Testis (tissue), 3 donors: Measurements from ENCODE around the gene TEAD1. TPM values are rescaled to one million over a fixed set of nuclear protein-coding genes. Genes with fewer than 3 reads are reported as not detected.

Source experiments
- DNase-seq: peaks from one replicate; pipeline ENCODE4 v3.0.0-alpha.2; 2019
- H3K27ac ChIP-seq, 2 donors: fragments of 200-600 bp; sonication (generic); one replicate each; pipeline ENCODE4 v1.5.1; 2019
- H3K27me3 ChIP-seq: fragments of 200-600 bp; sonication (generic); one replicate; pipeline ENCODE4 v1.5.1; 2019
- H3K36me3 ChIP-seq: fragments of 200-600 bp; sonication (generic); one replicate; pipeline ENCODE4 v1.5.1; 2017; ENCODE audit warnings: low read depth; ENCODE audit errors: missing control alignments
- H3K4me1 ChIP-seq: fragments of 200-600 bp; sonication (generic); one replicate; pipeline ENCODE4 v1.5.1; 2019
- H3K4me3 ChIP-seq, 2 donors: fragments of 200-600 bp; sonication (generic); one replicate each; pipeline ENCODE4 v1.5.1; 2017 to 2019
- H3K9me3 ChIP-seq: fragments of 200-600 bp; sonication (generic); one replicate; pipeline ENCODE4 v1.5.1; 2017
- POLR2A ChIP-seq: fragments of 450-650 bp; IDR thresholded peaks from one replicate; pipeline ENCODE4 v1.6.1; 2017; ENCODE audit warnings: antibody characterized with exemption, mild to moderate bottlenecking, moderate library complexity
- WGBS, 2 donors: methylation state at CpG; one replicate each; pipeline ENCODE4 v1.1.5; 2018; 5-methylcytosine and 5-hydroxymethylcytosine counted together
- intact Hi-C: fragments of 100-400 bp; cut with DNase I; formaldehyde crosslinking; loops from one replicate; pipeline ENCODE4 v1.15.1; 2023; ENCODE audit warnings: low total_unique reads
- polyA plus RNA-seq: library from polyadenylated mRNA; stranded (reverse); fragments of 350-450 nt; fragmentation: Illumina TruSeq; extraction: RNeasy Lipid Tissue Mini Kit (QIAGEN cat#74804); gene quantifications from one replicate; pipeline ENCODE4 v1.2.3, GENCODE V29; 2014; ENCODE audit warnings: low read depth, low replicate concordance; ENCODE audit not compliant: insufficient read depth
- total RNA-seq, 2 donors: library from RNA; depleted of rRNA; stranded (reverse); fragments of >200 nt; gene quantifications; one replicate each; pipeline ENCODE4 v1.2.3, GENCODE V29; 2016
- TF ChIP-seq, protein P1 (sequence below), 3 experiments: fragments of 450-650 bp in 2 of 3; fragments of 200-600 bp in 1 of 3; sonication (generic) in 1 of 3; IDR thresholded peaks; one replicate each; pipeline ENCODE4 v1.5.1; 2016 to 2019; ENCODE audit warnings: antibody characterized with exemption in 3 of 3, mild to moderate bottlenecking in 2 of 3, moderate library complexity in 1 of 3

The TEAD1 gene
- total and polyA plus RNA-seq, 3 donors from 2014 or later, result 24.6 to 78.1 (median 63.5) TPM

DNA sequence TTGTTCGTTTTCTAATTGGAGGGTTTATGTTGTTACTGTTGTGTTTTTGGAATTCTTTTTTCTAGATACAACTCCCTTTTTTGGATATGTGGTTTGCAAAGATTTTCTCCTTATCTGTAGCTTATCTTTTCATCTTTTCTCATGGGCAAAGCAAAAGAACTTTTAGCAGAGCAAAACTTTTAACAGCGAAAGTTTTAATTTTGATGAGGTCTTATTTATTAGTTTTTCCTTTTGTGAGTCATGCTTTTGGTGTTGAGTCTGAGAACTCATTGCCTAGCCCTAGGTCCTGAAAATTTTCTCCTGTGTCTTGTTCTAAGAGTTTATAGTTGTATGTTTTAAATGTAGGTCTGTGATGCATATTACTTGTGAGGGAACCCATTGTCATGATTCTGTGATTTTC lies 99.4 kb downstream of the TEAD1 start:
- intact Hi-C loops, result no loop called here
- TF ChIP-seq, protein P1, sequence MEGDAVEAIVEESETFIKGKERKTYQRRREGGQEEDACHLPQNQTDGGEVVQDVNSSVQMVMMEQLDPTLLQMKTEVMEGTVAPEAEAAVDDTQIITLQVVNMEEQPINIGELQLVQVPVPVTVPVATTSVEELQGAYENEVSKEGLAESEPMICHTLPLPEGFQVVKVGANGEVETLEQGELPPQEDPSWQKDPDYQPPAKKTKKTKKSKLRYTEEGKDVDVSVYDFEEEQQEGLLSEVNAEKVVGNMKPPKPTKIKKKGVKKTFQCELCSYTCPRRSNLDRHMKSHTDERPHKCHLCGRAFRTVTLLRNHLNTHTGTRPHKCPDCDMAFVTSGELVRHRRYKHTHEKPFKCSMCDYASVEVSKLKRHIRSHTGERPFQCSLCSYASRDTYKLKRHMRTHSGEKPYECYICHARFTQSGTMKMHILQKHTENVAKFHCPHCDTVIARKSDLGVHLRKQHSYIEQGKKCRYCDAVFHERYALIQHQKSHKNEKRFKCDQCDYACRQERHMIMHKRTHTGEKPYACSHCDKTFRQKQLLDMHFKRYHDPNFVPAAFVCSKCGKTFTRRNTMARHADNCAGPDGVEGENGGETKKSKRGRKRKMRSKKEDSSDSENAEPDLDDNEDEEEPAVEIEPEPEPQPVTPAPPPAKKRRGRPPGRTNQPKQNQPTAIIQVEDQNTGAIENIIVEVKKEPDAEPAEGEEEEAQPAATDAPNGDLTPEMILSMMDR (IDR thresholded peaks at IDR 0.05), result no peak
- TF ChIP-seq POLR2A, result no peak
- WGBS, 2 donors, result 79 to 84% methylated on average over 2 of the region's 2 CpGs
- Histone ChIP-seq H3K27ac (no peak overlapping the region), H3K36me3 (no peaks in the 10 kb centered on the region), H3K9me3 (no peaks in the 10 kb centered on the region), H3K27me3 (no peaks in the 10 kb centered on the region), H3K4me3 (no peak overlapping the region), H3K4me1 (no peaks in the 10 kb centered on the region)
- no peak for DNase-seq

DNA sequence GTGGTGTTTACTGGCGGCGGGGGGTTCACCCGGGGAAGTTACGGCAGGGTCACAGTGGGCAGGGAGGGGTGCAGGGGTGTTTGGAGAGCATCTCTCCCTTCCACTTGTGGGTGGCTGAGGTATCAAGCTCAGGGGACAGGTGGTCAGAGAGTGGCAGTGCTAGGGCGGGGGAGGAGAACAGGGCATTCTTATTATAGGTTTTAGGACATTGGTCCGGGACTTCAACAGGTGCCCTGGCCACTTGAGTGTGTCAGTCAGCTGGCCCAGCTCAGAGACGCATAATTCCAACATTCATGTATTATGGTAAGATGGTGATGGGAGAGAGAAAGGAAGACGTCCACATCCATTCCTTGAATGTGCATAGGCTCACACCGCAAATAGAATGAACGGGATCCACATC lies 101.7 kb downstream of the TEAD1 start:
- 88 to 94% methylated on average over 10 of the region's 10 CpGs for WGBS, 2 donors
- no peak for DNase-seq
- no peak overlapping the region for H3K4me3 ChIP-seq
- no peak overlapping the region for H3K27ac ChIP-seq
- intact Hi-C loops, result no loop called here
- no peaks in the 10 kb centered on the region for H3K4me1 ChIP-seq
- no peaks in the 10 kb centered on the region for H3K27me3 ChIP-seq
- H3K9me3 ChIP-seq, result no peaks in the 10 kb centered on the region
- no peaks in the 10 kb centered on the region for H3K36me3 ChIP-seq
- TF ChIP-seq POLR2A, result no peak
- TF ChIP-seq, protein P1 (IDR thresholded peaks at IDR 0.05), result no peak

DNA sequence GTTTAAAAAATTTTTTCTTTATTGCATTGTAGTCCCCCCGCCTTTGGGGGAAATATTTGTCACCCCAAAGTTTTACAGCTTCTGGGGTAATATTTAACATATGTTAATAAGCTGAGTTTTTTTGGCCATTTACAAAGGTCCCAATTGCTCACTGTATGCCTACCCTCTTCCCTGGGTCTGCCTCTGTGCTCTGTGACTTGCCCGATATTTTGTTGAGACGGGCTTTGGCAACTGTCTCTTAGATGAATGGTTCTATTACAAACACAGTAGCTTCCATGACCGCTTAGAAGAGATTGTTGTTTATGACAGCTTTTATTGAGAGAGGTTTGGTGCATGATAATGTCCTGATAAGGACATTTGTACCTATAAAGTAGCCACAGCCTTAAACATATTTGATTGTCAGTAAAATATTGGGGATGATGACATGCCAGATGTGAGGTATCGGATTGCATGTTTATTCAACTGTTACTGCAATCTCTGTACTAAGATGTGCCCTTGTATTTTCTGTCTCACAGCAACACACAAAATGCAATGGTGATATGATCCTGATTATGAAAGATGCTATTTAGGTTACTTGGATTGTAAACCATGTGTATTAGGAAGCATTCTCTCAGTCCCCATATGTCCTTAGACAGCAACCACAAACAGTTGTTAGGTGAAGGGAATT lies 103.1 kb downstream of the TEAD1 start:
- Histone ChIP-seq H3K9me3 (no peaks in the 10 kb centered on the region), H3K4me1 (no peaks in the 10 kb centered on the region), H3K27ac (no peak overlapping the region), H3K27me3 (no peaks in the 10 kb centered on the region), H3K36me3 (no peaks in the 10 kb centered on the region), H3K4me3 (no peak overlapping the region)
- intact Hi-C loops, result no loop called here
- TF ChIP-seq POLR2A, result no peak
- TF ChIP-seq, protein P1 (IDR thresholded peaks at IDR 0.05), result no peak
- WGBS, 2 donors, result 92 to 97% methylated on average over 5 of the region's 5 CpGs
- DNase-seq, result no peak

DNA sequence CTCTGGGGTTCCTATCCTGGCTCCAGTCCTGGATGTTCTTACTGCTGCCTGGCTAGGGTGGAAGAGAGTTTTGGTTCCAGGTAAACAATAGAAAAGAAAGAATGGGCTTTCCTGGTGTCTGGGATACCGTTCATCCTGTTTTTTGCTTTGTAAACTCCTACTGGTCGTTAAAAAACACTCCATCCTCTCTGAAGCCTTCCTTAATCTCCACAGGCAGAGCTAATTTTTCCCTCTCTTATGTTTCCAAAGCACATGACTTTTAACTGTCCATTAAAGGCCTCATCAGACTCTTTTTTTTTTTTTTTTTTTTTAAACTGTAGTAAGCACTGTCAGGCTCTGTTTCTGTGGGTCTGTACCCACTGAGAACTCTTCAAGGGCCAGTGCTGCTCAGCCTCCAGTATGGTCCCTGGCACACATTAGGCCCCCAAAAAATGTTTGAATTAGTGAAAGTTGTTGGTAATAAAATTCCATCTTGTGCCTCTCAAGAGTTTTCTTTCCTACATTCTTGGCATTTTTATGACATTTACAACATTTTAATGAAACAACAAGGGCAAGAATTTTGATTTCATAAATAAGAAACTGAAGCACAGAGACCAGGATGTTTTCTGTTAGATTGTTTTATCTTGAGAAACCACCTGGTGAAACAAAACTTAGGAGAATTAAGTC lies 104.2 kb downstream of the TEAD1 start:
- 71 to 85% methylated on average over 2 of the region's 2 CpGs for WGBS, 2 donors
- intact Hi-C loops, result no loop called here
- Histone ChIP-seq H3K9me3 (no peaks in the 10 kb centered on the region), H3K4me3 (no peak overlapping the region), H3K27me3 (no peaks in the 10 kb centered on the region), H3K27ac (no peak overlapping the region), H3K4me1 (no peaks in the 10 kb centered on the region), H3K36me3 (no peaks in the 10 kb centered on the region)
- DNase-seq, result no peak
- TF ChIP-seq, protein P1 (IDR thresholded peaks at IDR 0.05), result no peak
- no peak for TF ChIP-seq POLR2A

DNA sequence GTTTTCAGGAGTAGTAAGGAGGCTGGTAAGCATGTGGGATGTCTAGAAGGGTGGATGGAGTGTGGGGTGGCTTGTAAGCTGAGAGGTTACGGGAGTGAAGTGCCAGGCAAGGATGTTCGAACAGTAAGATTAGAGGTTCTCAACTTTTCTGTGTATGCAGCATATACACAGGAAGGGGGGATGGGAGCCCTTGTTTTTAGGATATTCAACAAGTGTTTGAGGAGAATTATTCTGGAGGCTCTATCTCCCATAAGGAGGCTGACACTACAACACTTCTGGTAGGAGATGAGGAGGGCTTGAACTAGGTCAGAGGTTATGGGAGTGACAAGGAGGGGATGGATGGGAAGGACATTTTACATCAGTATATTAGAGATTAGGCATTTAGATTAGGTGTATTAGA lies 109.5 kb downstream of the TEAD1 start:
- H3K27ac ChIP-seq, result no peak overlapping the region
- H3K27me3 ChIP-seq, result no peaks in the 10 kb centered on the region
- H3K4me3 ChIP-seq, result no peak overlapping the region
- no peaks in the 10 kb centered on the region for H3K9me3 ChIP-seq
- WGBS, 2 donors, result 92 to 100% methylated on average over 2 of the region's 2 CpGs
- DNase-seq, result no peak
- no peaks in the 10 kb centered on the region for H3K4me1 ChIP-seq
- intact Hi-C loops, result no loop called here
- TF ChIP-seq, protein P1 (IDR thresholded peaks at IDR 0.05), result no peak
- no peak for TF ChIP-seq POLR2A
- H3K36me3 ChIP-seq, result no peaks in the 10 kb centered on the region
